ENCODE results near the gene IL1RAP. TPM values are rescaled to one million over a fixed set of nuclear protein-coding genes. Genes with fewer than 3 reads are reported as not detected.

The IL1RAP gene
- total RNA-seq, 2 experiments from 2014 or later = 2.1 to 5.6 TPM

DNA sequence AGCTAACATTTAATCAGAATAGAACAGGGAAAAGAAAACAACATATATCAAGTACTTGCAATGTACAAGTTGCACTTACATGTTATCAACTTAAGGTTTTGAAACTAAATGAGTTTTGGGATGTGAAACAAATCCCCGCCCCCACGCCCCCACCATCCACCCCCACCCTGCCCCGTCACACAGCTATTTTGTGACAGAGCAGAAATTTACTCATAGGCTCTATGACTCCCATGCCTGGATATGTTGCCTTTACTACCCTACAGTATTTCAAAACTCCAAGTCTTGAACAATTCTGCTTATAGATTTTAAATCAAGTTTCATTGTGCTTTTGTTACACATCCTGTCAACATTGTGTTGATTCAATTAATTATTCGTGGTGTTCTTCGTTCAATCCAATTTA lies 18.1 kb upstream of the IL1RAP start:
- no peak for DNase-seq (ENCODE audit: low spot score)
- H2AFZ ChIP-seq (ENCODE audit: low read length) = no peak overlapping the region
- no peak overlapping the region for H3K27ac ChIP-seq (ENCODE audit: low read depth, low read length, poor library complexity, severe bottlenecking)
- BruUV-seq (replicated peaks) = no TSS peak
- H3K9me2 ChIP-seq (ENCODE audit: insufficient read depth, low read length) = no peaks in the 10 kb centered on the region
- ChIA-PET POLR2A (no interaction called here), CTCF (ENCODE audit: unreplicated experiment) (no interaction called here)
- H3K36me3 ChIP-seq (ENCODE audit: insufficient read depth, low read length) = no peaks in the 10 kb centered on the region
- H3K4me2 ChIP-seq (ENCODE audit: low read length) = no peak overlapping the region
- no peaks in the 10 kb centered on the region for H3K79me2 ChIP-seq (ENCODE audit: insufficient read depth, low read depth, low read length)
- H3K9me3 ChIP-seq (ENCODE audit: low read length) = no peaks in the 10 kb centered on the region
- H3K4me1 ChIP-seq (ENCODE audit: insufficient read depth, low read length, poor library complexity, severe bottlenecking) = no peaks in the 10 kb centered on the region
- intact Hi-C loops (cut with micrococcal nuclease; ENCODE audit: unreplicated experiment) = no loop called here
- no peaks in the 10 kb centered on the region for H4K20me1 ChIP-seq (ENCODE audit: insufficient read depth, low read length)
- H3K4me3 ChIP-seq (ENCODE audit: low read depth, low read length, poor library complexity, severe bottlenecking) = no peak overlapping the region
- TF ChIP-seq EZH2phosphoT487 (IDR thresholded peaks at IDR 0.05; ENCODE audit: borderline replicate concordance, low read depth, low read length) = no peak
- TF ChIP-seq, protein P1, sequence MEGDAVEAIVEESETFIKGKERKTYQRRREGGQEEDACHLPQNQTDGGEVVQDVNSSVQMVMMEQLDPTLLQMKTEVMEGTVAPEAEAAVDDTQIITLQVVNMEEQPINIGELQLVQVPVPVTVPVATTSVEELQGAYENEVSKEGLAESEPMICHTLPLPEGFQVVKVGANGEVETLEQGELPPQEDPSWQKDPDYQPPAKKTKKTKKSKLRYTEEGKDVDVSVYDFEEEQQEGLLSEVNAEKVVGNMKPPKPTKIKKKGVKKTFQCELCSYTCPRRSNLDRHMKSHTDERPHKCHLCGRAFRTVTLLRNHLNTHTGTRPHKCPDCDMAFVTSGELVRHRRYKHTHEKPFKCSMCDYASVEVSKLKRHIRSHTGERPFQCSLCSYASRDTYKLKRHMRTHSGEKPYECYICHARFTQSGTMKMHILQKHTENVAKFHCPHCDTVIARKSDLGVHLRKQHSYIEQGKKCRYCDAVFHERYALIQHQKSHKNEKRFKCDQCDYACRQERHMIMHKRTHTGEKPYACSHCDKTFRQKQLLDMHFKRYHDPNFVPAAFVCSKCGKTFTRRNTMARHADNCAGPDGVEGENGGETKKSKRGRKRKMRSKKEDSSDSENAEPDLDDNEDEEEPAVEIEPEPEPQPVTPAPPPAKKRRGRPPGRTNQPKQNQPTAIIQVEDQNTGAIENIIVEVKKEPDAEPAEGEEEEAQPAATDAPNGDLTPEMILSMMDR (conservative IDR thresholded peaks at IDR 0.05; ENCODE audit: low read length) = no peak

GRCh38 chr3:190496859-190497258 lies 17.0 kb upstream of the IL1RAP start:
- ChIA-PET POLR2A (interaction anchor here (0.9 to 1.0 kb wide), 2 partner anchors 9 to 29 kb away, joined by 3 read pairs; no protein-coding TSS in a partner anchor), CTCF (ENCODE audit: unreplicated experiment) (no interaction called here)
- intact Hi-C loops (cut with micrococcal nuclease; ENCODE audit: unreplicated experiment) = no loop called here
- no peak for DNase-seq (ENCODE audit: low spot score)
- Histone ChIP-seq H3K9me3 (ENCODE audit: low read length) (no peaks in the 10 kb centered on the region), H3K4me2 (ENCODE audit: low read length) (no peak overlapping the region), H4K20me1 (ENCODE audit: insufficient read depth, low read length) (no peaks in the 10 kb centered on the region), H3K36me3 (ENCODE audit: insufficient read depth, low read length) (no peaks in the 10 kb centered on the region), H3K4me1 (ENCODE audit: insufficient read depth, low read length, poor library complexity, severe bottlenecking) (no peaks in the 10 kb centered on the region), H3K9me2 (ENCODE audit: insufficient read depth, low read length) (no peaks in the 10 kb centered on the region), H3K4me3 (ENCODE audit: low read depth, low read length, poor library complexity, severe bottlenecking) (no peak overlapping the region), H3K27ac (ENCODE audit: low read depth, low read length, poor library complexity, severe bottlenecking) (no peak overlapping the region), H3K79me2 (ENCODE audit: insufficient read depth, low read depth, low read length) (no peaks in the 10 kb centered on the region), H2AFZ (ENCODE audit: low read length) (no peak overlapping the region)
- no TSS peak for BruUV-seq (replicated peaks)
- TF ChIP-seq, protein P1 (conservative IDR thresholded peaks at IDR 0.05; ENCODE audit: low read length) = no peak
- TF ChIP-seq EZH2phosphoT487 (IDR thresholded peaks at IDR 0.05; ENCODE audit: borderline replicate concordance, low read depth, low read length) = no peak

- TF ChIP-seq, protein P1 (conservative IDR thresholded peaks at IDR 0.05; ENCODE audit: low read length) = no peak
- TF ChIP-seq EZH2phosphoT487 (IDR thresholded peaks at IDR 0.05; ENCODE audit: borderline replicate concordance, low read depth, low read length) = no peak
- Histone ChIP-seq H3K4me2 (ENCODE audit: low read length) (no peak overlapping the region), H3K4me3 (ENCODE audit: low read depth, low read length, poor library complexity, severe bottlenecking) (no peak overlapping the region), H3K79me2 (ENCODE audit: insufficient read depth, low read depth, low read length) (no peaks in the 10 kb centered on the region), H2AFZ (ENCODE audit: low read length) (no peak overlapping the region), H3K4me1 (ENCODE audit: insufficient read depth, low read length, poor library complexity, severe bottlenecking) (no peaks in the 10 kb centered on the region), H3K9me3 (ENCODE audit: low read length) (no peaks in the 10 kb centered on the region), H3K9me2 (ENCODE audit: insufficient read depth, low read length) (no peaks in the 10 kb centered on the region), H4K20me1 (ENCODE audit: insufficient read depth, low read length) (no peaks in the 10 kb centered on the region), H3K27ac (ENCODE audit: low read depth, low read length, poor library complexity, severe bottlenecking) (no peak overlapping the region), H3K36me3 (ENCODE audit: insufficient read depth, low read length) (no peaks in the 10 kb centered on the region)
- BruUV-seq (replicated peaks) = no TSS peak
- intact Hi-C loops (cut with micrococcal nuclease; ENCODE audit: unreplicated experiment) = no loop called here
- no peak for DNase-seq (ENCODE audit: low spot score)
- ChIA-PET POLR2A (interaction anchor here (0.8 to 1.4 kb wide), 3 partner anchors 10 to 74 kb away, joined by 3 to 4 read pairs (median 3); no protein-coding TSS in a partner anchor), CTCF (ENCODE audit: unreplicated experiment) (no interaction called here)
Observed at GRCh38 chr3:190497811-190498210, 16.1 kb upstream of the IL1RAP start.
